HuH-7 (cell line): ENCODE measurements around the gene LETM1.

ENCODE experiments used
- DNase-seq: peaks from one replicate; pipeline ENCODE4 v3.0.0; 2011; ENCODE audit warnings: low spot score

The LETM1 gene

GRCh38 chr4:1777822-1778641 is 77.9 kb downstream of the LETM1 start:
- peak; percentile 62 for DNase-seq

DNA sequence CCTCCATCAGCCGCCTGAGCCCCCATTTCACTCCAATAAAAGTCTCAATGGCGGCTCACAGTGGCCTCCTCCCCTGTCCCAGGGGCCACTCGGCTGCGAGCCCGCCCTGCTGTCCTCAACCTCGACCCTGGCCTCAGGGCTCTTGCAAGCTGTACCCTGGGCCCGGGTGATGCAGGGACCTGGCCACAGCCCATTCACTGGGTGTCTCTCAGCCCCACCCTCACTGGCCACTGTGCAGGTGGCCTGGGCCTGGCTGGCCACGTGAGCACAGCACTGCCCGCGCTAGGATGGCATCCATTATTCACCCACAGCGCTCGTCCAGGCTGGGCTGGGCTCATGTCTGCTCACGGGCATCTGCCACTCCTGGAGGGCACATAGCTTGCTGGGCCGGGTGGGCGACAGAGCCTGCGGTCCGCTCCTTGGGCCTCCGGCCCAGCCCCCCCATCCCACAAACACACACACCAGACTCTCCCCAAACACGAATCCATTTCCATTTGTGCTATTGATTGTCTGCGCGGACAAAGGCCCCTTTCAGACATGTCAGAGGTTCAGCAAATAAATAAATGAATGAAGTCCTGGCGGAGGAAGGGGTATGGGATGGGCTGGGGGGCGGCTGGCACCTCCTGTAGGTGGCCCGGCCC is 79.3 kb downstream of the LETM1 start:
- no peak for DNase-seq

DNA sequence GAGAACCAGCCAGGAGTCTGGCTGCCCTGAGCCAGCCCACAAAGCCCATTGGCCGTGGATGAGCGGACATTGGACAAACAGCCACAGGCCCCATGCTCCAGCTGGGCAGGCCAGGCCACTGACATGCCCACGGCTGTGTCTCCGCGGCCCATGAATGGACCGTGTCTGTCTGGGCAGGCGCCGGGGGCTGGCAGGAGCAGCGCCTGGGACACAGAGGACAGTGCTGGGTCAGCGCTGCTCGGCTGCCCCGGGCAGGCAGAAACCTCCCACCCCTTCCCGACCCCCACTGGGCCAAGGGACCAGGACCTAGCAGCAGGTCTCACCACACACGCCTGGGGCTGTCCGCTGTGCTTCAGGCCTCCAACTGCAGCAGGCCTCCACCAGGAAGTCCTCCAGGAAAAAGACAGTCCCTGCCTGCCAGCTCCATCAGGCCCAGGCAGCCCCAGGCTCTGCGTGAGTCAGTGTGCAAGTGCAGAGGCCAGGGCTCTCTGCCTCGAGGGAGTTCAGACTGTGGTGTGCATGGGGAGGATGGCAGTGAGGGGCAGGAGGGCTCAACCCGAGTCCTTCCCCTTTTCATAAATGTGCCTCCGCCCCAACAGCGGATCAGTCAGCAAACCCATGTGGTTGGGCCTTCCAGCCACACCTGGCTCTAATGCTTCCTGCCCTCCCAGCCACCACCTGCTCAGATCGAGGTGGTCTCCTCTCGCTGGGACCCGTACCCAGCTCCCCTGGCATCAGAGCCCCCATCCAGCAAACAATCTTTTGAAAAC is 80.0 kb downstream of the LETM1 start:
- no peak for DNase-seq

DNA sequence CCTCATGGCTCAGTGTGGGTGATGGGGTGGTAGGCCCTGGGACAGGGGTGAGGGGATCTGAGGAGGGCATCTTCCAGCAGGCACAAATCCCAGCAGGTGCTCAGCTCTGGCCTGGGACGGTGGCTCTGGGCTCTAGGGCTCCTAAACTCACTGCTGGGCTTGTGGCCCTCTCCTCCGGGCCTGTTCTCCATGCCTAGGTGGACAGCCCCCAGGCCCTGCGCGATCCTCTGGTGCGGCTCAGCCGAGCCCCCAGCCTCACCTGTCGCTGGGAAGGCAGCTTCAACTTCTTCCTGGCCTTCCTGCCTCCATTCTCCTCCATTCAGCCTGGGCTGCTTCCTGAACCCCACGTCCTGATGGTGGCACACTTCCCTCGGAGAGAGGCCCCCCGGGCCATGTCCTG is 82.2 kb downstream of the LETM1 start:
- no peak for DNase-seq

DNA sequence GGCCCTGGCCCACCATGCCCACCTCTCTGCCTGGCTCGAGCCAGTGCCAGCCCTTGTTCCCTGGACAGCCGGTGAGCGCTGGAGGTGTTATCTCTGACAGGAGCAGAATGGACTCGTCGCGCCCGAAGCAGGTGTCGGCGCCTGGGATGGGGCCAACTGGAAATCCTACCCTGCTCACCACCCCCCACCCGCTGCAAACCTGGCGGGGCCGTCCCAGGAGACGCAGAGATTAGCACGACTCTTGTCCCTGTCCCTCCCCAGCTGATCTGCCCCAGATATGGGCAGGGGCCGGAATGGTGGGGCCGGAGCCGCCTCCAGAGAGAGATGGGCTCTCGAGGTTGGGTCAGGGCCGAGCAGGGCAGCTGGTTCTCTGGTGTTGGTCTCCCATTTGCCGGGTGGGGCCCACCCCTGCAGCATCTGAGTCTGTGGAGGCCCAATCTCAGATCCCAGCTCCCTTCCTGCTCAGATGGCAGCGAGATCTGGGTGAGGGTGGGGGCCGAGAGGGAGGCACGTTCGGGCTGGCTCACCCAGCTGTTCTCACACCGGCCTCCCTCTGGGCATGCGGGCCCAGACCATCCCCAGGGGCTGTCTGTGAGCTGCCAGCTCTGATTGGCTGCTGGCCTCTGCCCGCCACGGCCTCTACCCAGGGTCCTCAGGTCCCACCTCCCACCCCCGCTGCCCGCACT is 83.0 kb downstream of the LETM1 start:
- no peak for DNase-seq

- no peak for DNase-seq
Measured at GRCh38 chr4:1771555-1772305, 84.2 kb downstream of the LETM1 start.

- peak; percentile 59 for DNase-seq
Measured at GRCh38 chr4:1770791-1771231, 85.1 kb downstream of the LETM1 start.

DNA sequence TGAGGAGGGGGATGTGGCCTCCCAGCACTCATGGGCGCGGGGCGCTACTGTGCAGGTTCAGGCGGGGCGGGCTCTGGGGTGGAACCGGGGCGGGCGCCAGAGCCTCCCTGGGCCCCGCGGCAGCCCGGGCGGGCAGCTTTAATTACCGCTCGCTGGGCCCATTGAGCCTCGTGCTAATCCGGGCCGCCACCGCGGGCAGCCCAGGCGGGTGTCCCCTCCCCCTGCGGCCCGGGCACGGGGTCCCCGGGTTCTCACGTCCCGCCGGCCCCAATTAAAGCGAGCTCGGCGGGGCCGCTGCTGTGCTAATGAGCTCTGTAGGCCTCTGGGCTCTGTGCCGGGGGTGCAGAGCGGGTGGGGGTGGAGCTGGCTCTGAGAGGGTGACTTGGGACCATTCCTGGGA is 85.7 kb downstream of the LETM1 start:
- DNase-seq, result no peak

DNA sequence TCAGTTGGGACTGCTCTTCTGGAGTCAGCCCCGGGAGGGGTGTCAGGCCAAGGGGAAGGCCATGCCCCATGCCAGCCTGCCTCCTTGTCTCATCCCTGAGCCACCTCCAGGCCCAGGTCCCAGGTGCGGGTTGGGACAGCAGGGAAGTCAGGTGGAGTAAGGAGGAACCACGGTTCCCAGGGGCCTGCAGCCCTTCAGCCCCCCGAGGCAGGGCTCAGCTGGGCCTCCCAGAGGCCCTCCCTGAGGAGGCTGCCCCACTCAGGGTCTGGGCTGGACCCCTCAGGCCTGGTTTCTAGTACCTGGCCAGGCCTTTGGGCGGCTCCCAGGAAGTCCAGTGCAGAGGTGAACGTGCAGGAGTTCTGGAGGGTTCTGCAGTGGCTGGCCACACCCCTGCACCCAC is 86.3 kb downstream of the LETM1 start:
- DNase-seq, result no peak

DNA sequence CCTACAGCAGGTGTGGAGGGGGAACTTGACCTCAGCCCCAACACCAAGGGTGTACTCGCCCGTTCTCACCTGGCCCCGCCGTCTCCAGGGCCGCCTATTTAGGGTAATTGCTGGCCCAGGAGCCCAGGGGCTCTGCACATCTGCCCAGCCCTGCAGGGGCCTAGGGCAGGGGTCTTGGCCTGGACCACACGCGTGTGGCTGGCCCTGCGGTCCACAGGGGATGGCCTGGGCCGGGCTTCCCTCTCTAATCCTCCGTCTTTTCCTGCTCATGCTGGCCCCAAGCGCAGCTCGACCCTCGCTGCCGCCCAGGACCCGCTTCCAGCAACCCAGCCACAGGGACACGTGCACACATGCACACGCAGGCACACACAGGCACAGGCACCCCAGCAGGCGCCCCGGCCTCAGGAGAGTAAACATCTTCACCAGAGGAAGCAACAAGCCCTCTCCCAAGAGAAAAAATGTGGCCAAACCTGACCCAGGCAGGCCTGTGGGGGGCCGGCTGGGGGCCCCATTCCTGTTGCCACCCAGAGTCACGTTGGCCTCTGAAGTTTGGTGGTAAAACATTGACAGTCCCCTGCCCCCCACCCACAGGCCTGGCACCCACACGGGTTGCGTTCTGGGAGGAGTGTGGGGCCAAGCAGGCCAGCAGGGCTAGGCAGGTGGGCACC is 87.5 kb downstream of the LETM1 start:
- no peak for DNase-seq

GRCh38 chr4:1767770-1768366 is 88.1 kb downstream of the LETM1 start:
- DNase-seq, result peak; percentile 99

- DNase-seq, result peak; percentile 71
Measured at GRCh38 chr4:1767061-1767769, 88.7 kb downstream of the LETM1 start.

DNA sequence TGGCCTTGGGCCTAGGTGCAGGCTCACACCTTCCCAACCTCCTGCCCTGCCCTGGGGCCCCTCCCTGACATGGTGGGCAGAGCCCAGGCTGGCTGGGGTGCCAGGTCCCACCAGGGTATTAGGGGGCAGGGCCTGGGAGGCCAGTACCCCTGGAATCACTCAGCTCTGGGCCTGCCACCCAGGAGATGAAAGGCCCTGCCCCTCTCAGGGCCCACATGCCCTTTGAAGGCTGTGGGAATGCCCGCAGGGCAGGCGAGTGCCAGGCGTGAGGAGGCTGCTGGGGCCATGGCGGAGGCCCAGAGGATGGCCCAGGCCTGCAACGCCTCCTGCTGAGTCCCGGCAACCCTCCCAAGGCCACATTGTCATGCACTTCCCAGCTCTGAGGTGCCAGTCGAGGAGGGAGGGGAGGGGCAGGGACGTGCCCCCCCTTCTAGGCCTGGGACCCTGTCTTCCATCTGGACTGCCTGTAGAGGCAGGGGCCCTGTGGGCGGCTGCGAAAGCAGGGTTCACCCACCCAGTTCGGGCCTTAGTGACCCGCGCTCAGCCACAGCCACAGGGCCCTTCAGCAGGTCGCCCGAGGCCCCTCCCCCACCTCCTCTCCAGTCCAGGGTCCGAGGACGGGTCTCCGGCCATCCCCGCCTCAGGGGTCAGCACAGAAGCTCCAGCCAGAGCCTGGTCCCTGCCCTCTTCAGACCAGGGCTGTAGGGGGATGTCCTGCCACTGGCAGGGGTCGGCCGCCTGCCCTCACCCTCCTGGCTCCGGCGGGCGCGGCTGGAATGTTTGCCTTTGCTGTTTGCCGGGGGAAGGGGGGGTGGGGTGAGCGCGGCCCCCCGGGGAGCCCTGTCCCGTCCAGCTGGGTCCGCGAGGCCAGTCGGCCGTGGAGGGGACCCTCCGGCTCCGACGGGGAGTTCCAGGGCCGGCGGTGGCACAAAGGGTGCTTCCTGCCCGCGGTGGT is 89.6 kb downstream of the LETM1 start:
- peak; percentile 82 for DNase-seq

DNA sequence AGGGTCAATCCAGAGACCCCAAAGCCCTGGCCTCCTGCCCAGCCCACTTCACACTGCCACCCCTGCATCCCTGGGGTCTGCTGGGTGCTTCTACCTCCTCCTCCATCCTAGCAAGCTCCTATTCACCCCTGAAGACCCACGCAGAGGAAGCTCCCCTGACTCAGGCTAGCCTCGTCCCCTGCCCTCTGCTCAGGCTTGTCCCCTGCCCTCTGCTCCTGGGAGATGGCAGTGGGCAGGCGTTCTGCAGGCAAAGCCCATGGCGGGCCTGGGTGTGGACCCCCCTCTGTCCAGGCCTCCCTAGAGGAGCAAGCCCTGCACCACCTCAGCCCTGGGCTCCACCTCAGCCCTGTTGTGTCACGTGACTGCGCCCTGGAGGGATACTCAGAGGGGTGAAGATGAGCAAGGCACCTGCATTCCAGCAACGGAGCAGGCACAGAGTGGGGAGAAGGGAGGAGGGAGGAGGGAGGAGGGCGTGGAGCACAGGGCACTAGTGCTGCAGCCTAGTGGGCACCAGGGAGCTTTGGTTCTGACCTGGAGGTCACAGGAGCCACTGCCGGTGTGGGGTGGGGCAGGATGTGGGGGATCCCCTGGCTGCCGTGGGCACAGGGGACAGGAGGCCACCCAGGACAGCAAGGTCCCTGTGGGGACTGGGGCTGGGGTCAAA is 90.4 kb downstream of the LETM1 start:
- no peak for DNase-seq

GRCh38 chr4:1764670-1765069 is 91.3 kb downstream of the LETM1 start:
- no peak for DNase-seq

DNA sequence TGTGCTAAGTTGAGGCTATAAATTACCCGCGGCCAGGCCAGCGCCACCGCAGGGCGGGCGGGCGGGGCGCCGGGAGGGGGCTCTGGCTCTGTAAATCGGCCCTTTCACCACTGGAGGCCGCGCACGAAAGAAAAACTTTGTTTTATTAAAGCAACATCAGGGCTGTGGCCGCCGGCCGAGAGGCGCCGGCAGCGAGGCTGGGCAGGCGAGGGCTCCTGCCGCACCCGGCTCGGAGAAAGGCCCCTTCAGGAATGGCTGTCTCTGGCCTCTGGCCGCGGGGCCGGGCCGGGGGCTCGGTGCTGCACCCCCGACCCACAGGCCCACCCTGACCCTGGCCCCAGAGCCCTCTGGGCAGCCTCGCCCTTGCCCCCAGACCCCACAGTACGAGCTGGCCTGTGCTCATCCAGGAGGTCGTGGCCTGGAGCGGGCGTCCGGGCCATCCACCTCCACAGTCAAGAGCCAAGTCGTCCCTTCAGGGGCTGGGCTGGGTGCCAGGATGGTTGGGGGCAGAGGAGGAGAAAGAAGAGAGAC is 92.3 kb downstream of the LETM1 start:
- peak; percentile 85 for DNase-seq

DNA sequence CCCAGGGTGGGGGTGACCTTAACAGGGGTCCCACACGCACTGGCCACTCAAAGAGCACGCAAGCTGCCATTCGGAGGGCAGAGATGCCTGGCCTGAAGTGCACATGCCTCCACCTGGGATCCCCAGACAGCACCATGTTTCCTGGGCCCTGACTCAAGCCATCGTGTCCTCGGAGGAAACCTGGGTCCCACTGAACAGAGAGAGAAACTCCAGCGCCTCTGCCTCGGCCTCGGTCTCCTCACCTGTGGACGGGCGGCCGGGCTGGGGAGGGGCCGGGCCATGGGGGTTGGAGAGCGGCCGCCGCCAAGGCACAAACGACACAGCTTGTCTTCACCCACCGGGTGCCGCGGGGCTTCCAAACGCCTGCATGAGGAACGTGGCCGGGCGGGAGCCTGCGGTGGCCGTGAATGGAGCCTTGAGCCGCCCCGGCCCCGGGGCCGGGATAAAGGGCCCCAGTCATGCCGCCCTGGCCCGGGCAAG is 92.8 kb downstream of the LETM1 start:
- DNase-seq, result no peak
